ENCODE results near the gene SERF1A. TPM values are rescaled to one million over a fixed set of nuclear protein-coding genes. Genes with fewer than 3 reads are reported as not detected.
"Not testable (repeated sequence)": the region's sequence is repeated elsewhere in the genome, so short reads cannot be mapped to it uniquely, and the experiment has no call there.

Gene SERF1A
- total RNA-seq (14.5 and 15.6 TPM in 2 replicates), polyA plus RNA-seq (25.3 and 31.6 TPM in 2 replicates)

- not testable (repeated sequence) for H3K27me3 ChIP-seq; H3K9me3 ChIP-seq (ENCODE audit: low read depth)
Measured at GRCh38 chr5:70900533-70901271, at the start of gene SERF1A. SERF1A (plus strand) TSS chr5:70900669; CDS start chr5:70900870, 201 bp downstream.

GRCh38 chr5:70866778-70867177 lies 33.7 kb upstream of the SERF1A start:
- not testable (repeated sequence) for H3K4me1 ChIP-seq (ENCODE audit: low read depth); H3K9me3 ChIP-seq (ENCODE audit: low read depth); H3K27ac ChIP-seq; H3K27me3 ChIP-seq; H3K4me3 ChIP-seq; DNase-seq (ENCODE audit: low read depth in 1 of 2, low spot score in 1 of 2); H3K36me3 ChIP-seq

More at GRCh38 chr5:70900533-70901271, at the start of gene SERF1A:
- not testable (repeated sequence) for DNase-seq (ENCODE audit: low read depth in 1 of 2, low spot score in 1 of 2); H3K36me3 ChIP-seq; H3K4me1 ChIP-seq (ENCODE audit: low read depth); H3K27ac ChIP-seq; H3K4me3 ChIP-seq

GRCh38 chr5:70870626-70871025 lies 29.8 kb upstream of the SERF1A start:
- DNase-seq (ENCODE audit: low read depth in 1 of 2, low spot score in 1 of 2); H3K27me3 ChIP-seq; H3K4me3 ChIP-seq; H3K4me1 ChIP-seq (ENCODE audit: low read depth); H3K36me3 ChIP-seq; H3K9me3 ChIP-seq (ENCODE audit: low read depth); H3K27ac ChIP-seq: not testable (repeated sequence)

GRCh38 chr5:70896076-70896475 lies 4.4 kb upstream of the SERF1A start:
- H3K9me3 ChIP-seq (ENCODE audit: low read depth); H3K27me3 ChIP-seq; DNase-seq (ENCODE audit: low read depth in 1 of 2, low spot score in 1 of 2); H3K4me1 ChIP-seq (ENCODE audit: low read depth); H3K36me3 ChIP-seq; H3K27ac ChIP-seq; H3K4me3 ChIP-seq: not testable (repeated sequence)

- H3K4me1 ChIP-seq (ENCODE audit: low read depth); H3K27ac ChIP-seq; H3K36me3 ChIP-seq; H3K27me3 ChIP-seq; DNase-seq (ENCODE audit: low read depth in 1 of 2, low spot score in 1 of 2); H3K9me3 ChIP-seq (ENCODE audit: low read depth); H3K4me3 ChIP-seq: not testable (repeated sequence)
Measured at GRCh38 chr5:70901272-70901571, 753 bp downstream of the SERF1A start.

GRCh38 chr5:70906624-70907023 lies 6.2 kb downstream of the SERF1A start:
- DNase-seq (ENCODE audit: low read depth in 1 of 2, low spot score in 1 of 2); H3K4me1 ChIP-seq (ENCODE audit: low read depth); H3K36me3 ChIP-seq; H3K4me3 ChIP-seq; H3K9me3 ChIP-seq (ENCODE audit: low read depth); H3K27me3 ChIP-seq; H3K27ac ChIP-seq: not testable (repeated sequence)

- not testable (repeated sequence) for DNase-seq (ENCODE audit: low read depth in 1 of 2, low spot score in 1 of 2); H3K27ac ChIP-seq; H3K27me3 ChIP-seq; H3K36me3 ChIP-seq; H3K4me1 ChIP-seq (ENCODE audit: low read depth); H3K9me3 ChIP-seq (ENCODE audit: low read depth); H3K4me3 ChIP-seq
Measured at GRCh38 chr5:70916829-70917228, 16.4 kb downstream of the SERF1A start.

- not testable (repeated sequence) for H3K4me1 ChIP-seq (ENCODE audit: low read depth); H3K36me3 ChIP-seq; H3K9me3 ChIP-seq (ENCODE audit: low read depth); H3K4me3 ChIP-seq; H3K27me3 ChIP-seq; H3K27ac ChIP-seq; DNase-seq (ENCODE audit: low read depth in 1 of 2, low spot score in 1 of 2)
Measured at GRCh38 chr5:70925211-70925562, 24.7 kb downstream of the SERF1A start.

GRCh38 chr5:70931709-70932368 lies 31.4 kb downstream of the SERF1A start:
- not testable (repeated sequence) for H3K36me3 ChIP-seq; H3K9me3 ChIP-seq (ENCODE audit: low read depth); H3K4me1 ChIP-seq (ENCODE audit: low read depth); DNase-seq (ENCODE audit: low read depth in 1 of 2, low spot score in 1 of 2); H3K27ac ChIP-seq; H3K4me3 ChIP-seq; H3K27me3 ChIP-seq

GRCh38 chr5:70932560-70932959 lies 32.1 kb downstream of the SERF1A start:
- not testable (repeated sequence) for H3K4me3 ChIP-seq; H3K27ac ChIP-seq; H3K4me1 ChIP-seq (ENCODE audit: low read depth); H3K27me3 ChIP-seq; H3K9me3 ChIP-seq (ENCODE audit: low read depth); DNase-seq (ENCODE audit: low read depth in 1 of 2, low spot score in 1 of 2); H3K36me3 ChIP-seq

- not testable (repeated sequence) for H3K27ac ChIP-seq; H3K27me3 ChIP-seq; H3K4me3 ChIP-seq; H3K9me3 ChIP-seq (ENCODE audit: low read depth); DNase-seq (ENCODE audit: low read depth in 1 of 2, low spot score in 1 of 2); H3K36me3 ChIP-seq; H3K4me1 ChIP-seq (ENCODE audit: low read depth)
Measured at GRCh38 chr5:70953068-70953467, 52.6 kb downstream of the SERF1A start.

Other genes starting within 250 kb of the SERF1A start
- 27.2 and 28.0 TPM in 2 replicates for gene SMN1, start 24.4 kb downstream of the SERF1A start, total RNA-seq
- 51.8 and 58.9 TPM in 2 replicates for gene SMN1, start 24.4 kb downstream of the SERF1A start, polyA plus RNA-seq
- gene NAIP, start 124.7 kb downstream of the SERF1A start, total RNA-seq, result 3.3 and 5.5 TPM in 2 replicates
- gene NAIP, start 124.7 kb downstream of the SERF1A start, polyA plus RNA-seq, result 5.2 and 5.6 TPM in 2 replicates
- gene GTF2H2, start 167.0 kb downstream of the SERF1A start, total RNA-seq, result 10.9 and 20.0 TPM in 2 replicates
- gene GTF2H2, start 167.0 kb downstream of the SERF1A start, polyA plus RNA-seq, result 26.1 and 39.2 TPM in 2 replicates